Measurements from ENCODE around the gene TLE2. TPM values are rescaled to one million over a fixed set of nuclear protein-coding genes. Genes with fewer than 3 reads are reported as not detected.

TLE2 gene
- total RNA-seq = 1 to 10 TPM; 1.3 to 1.4 TPM

DNA sequence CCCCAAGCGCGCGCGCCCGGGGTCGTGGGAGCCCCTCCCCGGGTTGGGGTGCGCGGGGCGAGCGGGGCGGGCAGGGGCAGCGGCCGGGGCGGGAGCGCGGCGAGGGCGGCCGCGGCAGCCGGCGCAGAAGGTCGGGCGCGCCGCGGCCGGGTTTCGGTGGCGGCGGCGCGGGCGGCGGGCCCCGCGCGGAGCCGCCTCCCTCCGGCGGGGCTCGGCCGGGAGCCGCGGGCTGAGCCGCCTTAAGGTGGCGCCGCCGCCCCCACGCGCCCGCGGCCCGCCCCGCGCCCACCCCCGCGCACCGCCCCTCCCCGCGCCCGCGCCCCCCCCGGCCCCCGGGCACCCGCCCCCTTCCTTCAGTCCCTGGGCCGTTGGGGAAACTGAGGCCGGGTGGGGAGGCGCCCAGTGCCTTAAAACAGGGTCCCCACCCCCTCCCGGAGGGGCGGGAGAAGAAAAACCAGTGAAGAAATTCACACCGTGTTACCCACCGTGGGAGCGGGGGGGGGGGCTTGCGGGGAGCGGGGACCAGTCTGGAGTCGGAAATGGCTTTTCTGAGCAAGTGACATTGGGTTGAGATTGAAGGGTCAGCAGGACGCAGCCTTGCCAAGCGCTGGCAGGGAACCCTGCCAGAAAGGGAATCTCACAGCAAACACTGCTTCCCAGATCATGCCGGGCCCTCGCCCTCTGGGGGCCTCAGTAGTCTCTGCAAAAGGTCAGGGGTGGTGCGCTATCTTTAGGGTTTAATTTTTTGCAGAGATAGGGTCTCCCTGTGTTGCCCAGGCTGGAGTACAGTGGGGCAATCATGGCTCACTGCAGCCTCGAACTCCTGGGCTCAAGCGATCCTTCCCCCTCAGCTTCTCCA, at the start of gene TLE2:
TSS of gene TLE2 (minus strand) at position 216 of the 859 bp plus-strand sequence. CDS start 376 bp downstream, outside the sequence.
- Mint-ChIP-seq H3K4me3 (peak within 1 kb of the TSS; percentile 30), H3K27me3 (peaks cover 52% of the 10 kb centered on the region), H3K36me3 (ENCODE audit: low read depth) (no peaks in the 10 kb centered on the region), H3K9me3 (no peaks in the 10 kb centered on the region), H3K27ac (no peak within 1 kb of the TSS), H3K4me1 (peaks cover 18% of the 10 kb centered on the region)
- no peak for DNase-seq
- CTCF ChIA-PET = no interaction called here
- POLR2A ChIA-PET = no interaction called here

GRCh38 chr19:3075605-3076431, 46.7 kb upstream of the TLE2 start:
- H3K4me3 Mint-ChIP-seq = no peak overlapping the region
- CTCF ChIA-PET = interaction anchor here (0.6 to 5.2 kb wide), 14 partner anchors 9 to 897 kb away, joined by 3 to 31 read pairs (median 5); no protein-coding TSS in a partner anchor
- no peaks in the 10 kb centered on the region for H3K9me3 Mint-ChIP-seq
- H3K36me3 Mint-ChIP-seq (ENCODE audit: low read depth) = no peaks in the 10 kb centered on the region
- DNase-seq = peak; percentile 75
- no peaks in the 10 kb centered on the region for H3K27me3 Mint-ChIP-seq
- POLR2A ChIA-PET = interaction anchor here (0.9 kb wide), 1 partner anchor 28 kb away, joined by 3 read pairs; no protein-coding TSS in a partner anchor
- H3K4me1 Mint-ChIP-seq = peaks cover 3% of the 10 kb centered on the region
- no peak overlapping the region for H3K27ac Mint-ChIP-seq

DNA sequence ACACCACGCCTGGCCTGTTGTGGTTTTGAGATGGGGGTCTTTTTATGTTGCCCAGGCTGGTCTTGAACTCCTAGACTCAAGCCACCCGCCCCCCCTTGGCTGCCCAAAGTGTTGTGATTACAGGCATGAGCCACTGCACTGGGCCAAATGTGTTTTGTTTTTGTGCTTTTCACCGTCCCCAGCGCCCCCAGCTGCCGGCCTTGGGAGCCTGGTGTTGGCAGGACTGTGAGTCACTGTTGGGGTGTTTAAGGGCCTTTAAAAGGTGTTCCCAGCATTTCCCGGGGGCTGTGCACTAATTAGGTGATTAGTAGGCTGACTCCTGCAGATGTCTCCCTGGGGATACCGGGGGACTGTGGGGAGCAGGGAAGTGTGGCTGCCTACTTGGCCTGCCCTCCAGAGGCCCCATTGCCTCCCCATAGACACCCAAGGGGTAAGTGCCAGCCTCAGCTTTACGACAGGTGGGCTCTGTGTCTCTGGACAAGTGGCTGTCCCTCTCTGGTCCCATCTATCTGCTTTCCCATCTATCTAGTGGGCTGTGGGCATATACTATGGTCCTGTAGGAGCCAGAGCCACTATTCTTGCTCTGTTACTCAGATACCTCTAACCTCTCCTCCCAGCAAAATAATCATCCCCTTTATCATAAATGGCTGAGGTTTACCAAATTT, 45.0 kb upstream of the TLE2 start:
- POLR2A ChIA-PET = no interaction called here
- CTCF ChIA-PET = interaction anchor here (2.4 to 5.2 kb wide), 2 partner anchors 30 to 37 kb away, joined by 8 to 31 read pairs; no protein-coding TSS in a partner anchor
- Mint-ChIP-seq H3K36me3 (ENCODE audit: low read depth) (no peaks in the 10 kb centered on the region), H3K27me3 (no peaks in the 10 kb centered on the region), H3K27ac (no peak overlapping the region), H3K4me3 (no peak overlapping the region), H3K4me1 (peaks cover 3% of the 10 kb centered on the region), H3K9me3 (no peaks in the 10 kb centered on the region)
- DNase-seq = no peak

GRCh38 chr19:3073159-3073563, 44.1 kb upstream of the TLE2 start:
- Mint-ChIP-seq H3K27ac (no peak overlapping the region), H3K9me3 (no peaks in the 10 kb centered on the region), H3K36me3 (ENCODE audit: low read depth) (no peaks in the 10 kb centered on the region), H3K4me1 (peaks cover 3% of the 10 kb centered on the region), H3K4me3 (no peak overlapping the region), H3K27me3 (no peaks in the 10 kb centered on the region)
- ChIA-PET CTCF (interaction anchor here (0.7 to 5.2 kb wide), 5 partner anchors 31 to 123 kb away, joined by 3 to 31 read pairs (median 7); no protein-coding TSS in a partner anchor), POLR2A (no interaction called here)
- no peak for DNase-seq

GRCh38 chr19:3071768-3072167, 42.7 kb upstream of the TLE2 start:
- Mint-ChIP-seq H3K4me3 (no peak overlapping the region), H3K27ac (no peak overlapping the region), H3K27me3 (no peaks in the 10 kb centered on the region), H3K36me3 (ENCODE audit: low read depth) (no peaks in the 10 kb centered on the region), H3K9me3 (no peaks in the 10 kb centered on the region), H3K4me1 (peaks cover 3% of the 10 kb centered on the region)
- ChIA-PET POLR2A (no interaction called here), CTCF (interaction anchor here (1.2 to 1.3 kb wide), 2 partner anchors 37 to 92 kb away, joined by 3 read pairs; no protein-coding TSS in a partner anchor)
- DNase-seq = no peak

DNA sequence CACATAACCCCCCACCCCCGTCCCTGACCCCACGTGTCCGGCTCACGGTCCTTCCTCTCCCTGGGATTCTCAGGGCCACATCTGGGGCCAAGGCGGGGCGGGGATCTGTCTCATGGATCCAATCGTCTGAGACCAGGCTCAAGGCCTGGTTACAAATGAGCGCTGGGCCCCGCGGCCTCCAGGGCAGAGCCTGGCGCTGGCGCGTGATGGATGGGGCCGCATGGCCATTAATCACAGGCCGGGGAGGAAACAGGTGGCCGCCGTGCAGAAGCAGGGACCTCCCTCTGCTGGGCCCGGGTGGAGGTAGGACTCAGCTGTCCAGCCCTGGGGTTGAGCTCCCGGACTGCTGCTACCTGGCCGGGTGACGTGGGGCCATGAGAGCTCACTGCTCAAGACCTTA, 39.0 kb upstream of the TLE2 start:
- Mint-ChIP-seq H3K27ac (no peak overlapping the region), H3K27me3 (no peaks in the 10 kb centered on the region), H3K9me3 (no peaks in the 10 kb centered on the region), H3K4me3 (no peak overlapping the region), H3K36me3 (ENCODE audit: low read depth) (no peaks in the 10 kb centered on the region), H3K4me1 (peaks cover 12% of the 10 kb centered on the region)
- no peak for DNase-seq
- CTCF ChIA-PET = interaction anchor here (0.6 to 1.0 kb wide), 3 partner anchors 18 to 36 kb away, joined by 3 to 4 read pairs (median 3); no protein-coding TSS in a partner anchor
- POLR2A ChIA-PET = no interaction called here

- H3K9me3 Mint-ChIP-seq = no peaks in the 10 kb centered on the region
- CTCF ChIA-PET = interaction anchor here (0.6 kb wide), 1 partner anchor 24 kb away, joined by 4 read pairs; no protein-coding TSS in a partner anchor
- H3K36me3 Mint-ChIP-seq (ENCODE audit: low read depth) = peaks cover 2% of the 10 kb centered on the region
- no peaks in the 10 kb centered on the region for H3K27me3 Mint-ChIP-seq
- DNase-seq = no peak
- POLR2A ChIA-PET = no interaction called here
- no peak overlapping the region for H3K4me3 Mint-ChIP-seq
- H3K27ac Mint-ChIP-seq = no peak overlapping the region
- H3K4me1 Mint-ChIP-seq = peaks cover 15% of the 10 kb centered on the region
These were observed 38.5 kb upstream of the TLE2 start for GRCh38 chr19:3067563-3067962.

- Mint-ChIP-seq H3K27me3 (no peaks in the 10 kb centered on the region), H3K4me1 (peaks cover 15% of the 10 kb centered on the region), H3K9me3 (no peaks in the 10 kb centered on the region), H3K36me3 (ENCODE audit: low read depth) (peaks cover 2% of the 10 kb centered on the region), H3K27ac (no peak overlapping the region), H3K4me3 (no peak overlapping the region)
- DNase-seq = no peak
- ChIA-PET POLR2A (no interaction called here), CTCF (interaction anchor here (0.9 kb wide), 1 partner anchor 10 kb away, joined by 3 read pairs; no protein-coding TSS in a partner anchor)
These were observed 37.5 kb upstream of the TLE2 start for GRCh38 chr19:3066482-3067049.

- H3K36me3 Mint-ChIP-seq (ENCODE audit: low read depth) = peaks cover 5% of the 10 kb centered on the region
- ChIA-PET CTCF (interaction anchor here (0.9 kb wide), 1 partner anchor 11 kb away, joined by 3 read pairs; no protein-coding TSS in a partner anchor), POLR2A (no interaction called here)
- no peak for DNase-seq
- H3K4me3 Mint-ChIP-seq = no peak overlapping the region
- peaks cover 16% of the 10 kb centered on the region for H3K4me1 Mint-ChIP-seq
- H3K9me3 Mint-ChIP-seq = no peaks in the 10 kb centered on the region
- H3K27me3 Mint-ChIP-seq = no peaks in the 10 kb centered on the region
- no peak overlapping the region for H3K27ac Mint-ChIP-seq
These were observed 36.7 kb upstream of the TLE2 start for GRCh38 chr19:3065675-3066357.

DNA sequence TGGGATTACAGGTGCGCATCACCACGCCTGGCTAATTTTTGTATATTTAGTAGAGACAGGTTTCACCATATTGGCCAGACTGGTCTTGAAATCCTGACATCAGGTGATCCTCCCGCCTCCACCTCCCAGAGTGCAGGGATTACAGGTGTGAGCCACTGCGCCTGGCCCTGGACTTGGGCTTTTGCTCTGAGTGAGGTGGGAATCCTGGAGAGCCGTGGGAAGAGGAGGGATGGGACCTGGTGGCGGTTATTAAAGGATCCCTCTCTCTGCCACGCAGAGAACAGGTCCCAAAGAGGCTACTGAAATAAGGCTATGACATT, 34.9 kb upstream of the TLE2 start:
- ChIA-PET POLR2A (no interaction called here), CTCF (interaction anchor here (1.2 kb wide), 1 partner anchor 12 kb away, joined by 6 read pairs; no protein-coding TSS in a partner anchor)
- peak overlapping the region; percentile 91 for H3K4me3 Mint-ChIP-seq
- no peaks in the 10 kb centered on the region for H3K9me3 Mint-ChIP-seq
- DNase-seq = no peak
- peaks cover 29% of the 10 kb centered on the region for H3K4me1 Mint-ChIP-seq
- H3K36me3 Mint-ChIP-seq (ENCODE audit: low read depth) = peaks cover 19% of the 10 kb centered on the region
- peak overlapping the region; percentile 97 for H3K27ac Mint-ChIP-seq
- H3K27me3 Mint-ChIP-seq = no peaks in the 10 kb centered on the region

DNA sequence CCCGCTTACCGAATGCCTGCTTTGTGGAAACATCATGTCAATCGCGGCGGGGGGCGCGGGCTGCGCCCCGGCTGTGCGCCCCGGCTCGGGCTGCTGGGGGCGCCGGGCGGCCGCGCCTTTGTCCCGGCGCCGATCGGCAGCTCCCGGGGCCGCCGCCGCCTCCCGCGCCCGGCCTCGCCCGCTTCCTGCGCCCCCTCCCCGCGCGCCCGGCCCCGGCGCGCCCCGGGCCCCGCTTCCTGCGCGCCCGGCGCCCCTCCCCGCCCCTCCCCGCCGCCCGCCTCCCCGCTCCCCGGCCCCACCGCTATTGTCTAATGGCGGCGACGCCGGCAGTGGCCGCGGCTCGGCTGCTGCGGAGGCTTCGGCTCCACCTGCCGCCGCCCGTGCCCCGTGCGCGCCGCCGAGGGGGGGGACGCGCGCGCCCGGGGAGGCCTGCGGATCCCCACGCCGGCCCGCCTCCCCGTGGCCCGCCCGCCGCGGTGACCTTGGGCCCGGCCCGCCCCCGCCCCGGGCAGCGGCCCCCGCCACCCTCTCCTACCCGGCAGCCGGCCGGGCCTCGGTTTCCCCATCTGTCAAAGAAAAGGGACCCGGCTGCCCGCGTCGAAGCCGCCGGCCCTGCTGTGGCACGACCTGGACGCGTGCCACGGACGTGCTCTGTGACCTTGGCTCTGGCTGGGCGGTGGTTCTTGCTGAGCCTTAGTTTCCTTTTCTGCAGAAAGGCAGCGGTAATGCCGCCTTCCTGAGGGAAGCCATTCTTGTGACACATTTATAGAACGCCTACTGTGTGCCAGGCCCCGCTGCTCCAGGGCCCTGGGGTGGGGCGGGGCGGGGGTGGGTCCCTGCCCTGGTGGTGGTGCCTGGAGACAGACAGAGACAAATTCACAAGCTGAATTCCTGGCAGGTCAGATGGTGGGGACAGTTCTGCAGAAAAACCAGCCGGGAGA, 33.4 kb upstream of the TLE2 start, which contains the start of gene TLE5:
TSS of gene TLE5 (minus strand) at position 331 of the 941 bp plus-strand sequence. CDS start at position 36, 295 bp downstream.
- ChIA-PET POLR2A (interaction anchor here (0.6 to 6.8 kb wide), 12 partner anchors 9 to 126 kb away, joined by 3 to 81 read pairs (median 4); partner anchors contain the start of genes NCLN and S1PR4), CTCF (interaction anchor here (0.9 to 3.2 kb wide), 4 partner anchors 13 to 112 kb away, joined by 4 to 23 read pairs (median 5); no protein-coding TSS in a partner anchor)
- H3K27me3 Mint-ChIP-seq = no peaks in the 10 kb centered on the region
- no peaks in the 10 kb centered on the region for H3K9me3 Mint-ChIP-seq
- peak; percentile 73 for DNase-seq
- peak within 1 kb of the TSS; percentile 91 for H3K4me3 Mint-ChIP-seq
- H3K4me1 Mint-ChIP-seq = peaks cover 42% of the 10 kb centered on the region
- peak within 1 kb of the TSS; percentile 97 for H3K27ac Mint-ChIP-seq
- H3K36me3 Mint-ChIP-seq (ENCODE audit: low read depth) = peaks cover 34% of the 10 kb centered on the region

Measured in activated CD4-positive, alpha-beta memory T cell treated with anti-CD3 and anti-CD28 coated beads, Interleukin-2, amount 10 ng/mL, durations not matched to agents 7 days and 5 days (primary cell).